ENCODE results near the gene TFDP2. TPM values are rescaled to one million over a fixed set of nuclear protein-coding genes. Genes with fewer than 3 reads are reported as not detected.

TFDP2 gene
- total and polyA plus RNA-seq, 10 of the 15 experiments (the other 5 are each of a cell fraction or from before 2014, with no cell fraction given): 28.3 to 100 (median 49.7) TPM

- ATAC-seq (no peak), FAIRE-seq (no peak), DNase-seq (ENCODE audit: low read depth, low spot score) (no peak)
- no peak overlapping the region for H3K9ac ChIP-seq (ENCODE audit: control insufficient read depth, insufficient read depth, low read length)
- intact Hi-C loops (cut with micrococcal nuclease; ENCODE audit: unreplicated experiment): no loop called here
- in situ Hi-C loops (cut with MboI): no loop called here
- ChIA-PET POLR2A (interaction anchor here (0.8 to 1.0 kb wide), 2 partner anchors 16 to 17 kb away, joined by 3 read pairs; no protein-coding TSS in a partner anchor), SMC1A (ENCODE audit: uncharacterized antibody, unreplicated experiment) (interaction anchor here (1.0 to 2.4 kb wide), 4 partner anchors 8 to 24 kb away, joined by 3 to 5 read pairs (median 4); no protein-coding TSS in a partner anchor), CTCF (interaction anchor here (0.5 to 0.6 kb wide), 2 partner anchors 16 to 98 kb away, joined by 3 read pairs; no protein-coding TSS in a partner anchor), RAD21 (ENCODE audit: unreplicated experiment) (interaction anchor here (1.9 kb wide), 1 partner anchor 9 kb away, joined by 6 read pairs; no protein-coding TSS in a partner anchor)
- no peaks in the 10 kb centered on the region for H3K9me3 ChIP-seq (replicated peaks; ENCODE audit: control insufficient read depth, insufficient read depth, low read length)
- H4K20me1 ChIP-seq (ENCODE audit: control insufficient read depth, insufficient read depth): no peaks in the 10 kb centered on the region
- H3K27ac ChIP-seq (ENCODE audit: control insufficient read depth, insufficient read depth): no peak overlapping the region
- BruUV-seq (replicated peaks): no TSS peak
- 69% methylated on average over 2 of the region's 2 CpGs for WGBS (ENCODE audit: insufficient coverage, insufficient replicate concordance, low lambda C conversion rate, missing lambda C conversion rate)
- H3K4me2 ChIP-seq (ENCODE audit: control insufficient read depth, insufficient read depth): no peak overlapping the region
- no peak overlapping the region for H2AFZ ChIP-seq (ENCODE audit: control insufficient read depth, low read depth, low read length)
- H3K4me3 ChIP-seq: no peak overlapping the region
- H3K79me2 ChIP-seq (ENCODE audit: control insufficient read depth, insufficient read depth, low read length): peaks cover 2% of the 10 kb centered on the region
- H3K27me3 ChIP-seq (replicated peaks in 1 of 2; ENCODE audit: control insufficient read depth in 2 of 2, insufficient read depth in 2 of 2, low read length in 1 of 2): no peaks in the 10 kb centered on the region
- no peak for TF ChIP-seq NFXL1 (IDR thresholded peaks at IDR 0.05; ENCODE audit: borderline replicate concordance)
- no peak for TF ChIP-seq EGR1 (IDR thresholded peaks at IDR 0.05; ENCODE audit: borderline replicate concordance in 1 of 2, low read depth in 2 of 2, low read length in 2 of 2)
- no peaks in the 10 kb centered on the region for H3K4me1 ChIP-seq (ENCODE audit: control insufficient read depth, insufficient read depth, low read length)
- H3K36me3 ChIP-seq (ENCODE audit: control insufficient read depth in 2 of 2, insufficient read depth in 2 of 2, low read length in 1 of 2): no peaks in the 10 kb centered on the region
Measured at GRCh38 chr3:142013326-142013980, 135.9 kb downstream of the TFDP2 start.

- ChIA-PET RAD21 (ENCODE audit: unreplicated experiment) (no interaction called here), POLR2A (no interaction called here), CTCF (interaction anchor here (0.6 kb wide), 1 partner anchor 883 kb away, joined by 5 read pairs; no protein-coding TSS in a partner anchor), SMC1A (ENCODE audit: uncharacterized antibody, unreplicated experiment) (no interaction called here)
- intact Hi-C loops (cut with micrococcal nuclease; ENCODE audit: unreplicated experiment): no loop called here
- ATAC-seq: no peak
- 95% methylated on average over 1 of the region's 1 CpG for WGBS (ENCODE audit: insufficient coverage, insufficient replicate concordance, low lambda C conversion rate, missing lambda C conversion rate)
- Histone ChIP-seq H3K9ac (ENCODE audit: control insufficient read depth, insufficient read depth, low read length) (no peak overlapping the region), H3K4me1 (ENCODE audit: control insufficient read depth, insufficient read depth, low read length) (no peaks in the 10 kb centered on the region), H2AFZ (ENCODE audit: control insufficient read depth, low read depth, low read length) (no peak overlapping the region), H3K36me3 (ENCODE audit: control insufficient read depth in 2 of 2, insufficient read depth in 2 of 2, low read length in 1 of 2) (no peaks in the 10 kb centered on the region; a peak in 2 of 4 replicates), H3K27ac (ENCODE audit: control insufficient read depth, insufficient read depth) (no peak overlapping the region), H3K27me3 (replicated peaks in 1 of 2; ENCODE audit: control insufficient read depth in 2 of 2, insufficient read depth in 2 of 2, low read length in 1 of 2) (no peaks in the 10 kb centered on the region), H3K79me2 (ENCODE audit: control insufficient read depth, insufficient read depth, low read length) (peaks cover 2% of the 10 kb centered on the region), H3K4me2 (ENCODE audit: control insufficient read depth, insufficient read depth) (no peak overlapping the region), H4K20me1 (ENCODE audit: control insufficient read depth, insufficient read depth) (no peaks in the 10 kb centered on the region), H3K9me3 (replicated peaks; ENCODE audit: control insufficient read depth, insufficient read depth, low read length) (no peaks in the 10 kb centered on the region), H3K4me3 (no peak overlapping the region)
- DNase-seq (ENCODE audit: low read depth, low spot score): no peak
- no peak for TF ChIP-seq ZSCAN29 (IDR thresholded peaks at IDR 0.05)
- TF ChIP-seq MAX (IDR thresholded peaks at IDR 0.05; ENCODE audit: low read depth, low read length): no peak
- TF ChIP-seq FOS (IDR thresholded peaks at IDR 0.05; ENCODE audit: borderline replicate concordance, extremely low read depth, insufficient read length): no peak
- no peak for TF ChIP-seq EGR1 (IDR thresholded peaks at IDR 0.05; ENCODE audit: borderline replicate concordance in 1 of 2, low read depth in 2 of 2, low read length in 2 of 2)
- no peak for TF ChIP-seq NBN (IDR thresholded peaks at IDR 0.05)
- in situ Hi-C loops (cut with MboI): no loop called here
- no peak for FAIRE-seq
- no TSS peak for BruUV-seq (replicated peaks)
Measured at GRCh38 chr3:142009029-142009428, 140.3 kb downstream of the TFDP2 start.
